H1 (cell line): ENCODE data around the gene NPR1. TPM values are rescaled to one million over a fixed set of nuclear protein-coding genes. Genes with fewer than 3 reads are reported as not detected.
A peak's percentile ranks its signal among the peaks of the same experiment; 100 is the strongest.

Source experiments
- CTCF ChIA-PET: fragments of 300-600 bp; sonication (Branson Sonifier 250); formaldehyde crosslinking; loops from one replicate; lab custom pipeline; 2021; ENCODE audit not compliant: partially characterized antibody; lab: Charles Lee
- POLR2A ChIA-PET: fragments of 300-600 bp; sonication (Branson Sonifier 250); formaldehyde crosslinking; loops from one replicate; lab custom pipeline; 2021; ENCODE audit warnings: inconsistent platforms; ENCODE audit not compliant: partially characterized antibody; lab: Charles Lee
- DNase-seq, 2 experiments: peaks; one replicate each; pipeline versions ENCODE4 v3.0.0 to v3.0.0-alpha.2; 2010 to 2022; ENCODE audit warnings: low spot score in 2 of 2, low read depth in 1 of 2, mixed read lengths in 1 of 2
- FAIRE-seq: peaks from 2 replicates; lab custom pipeline; 2011; peaks lifted over from hg19 to GRCh38; lab: Jason Lieb, UNC
- H2AFZ ChIP-seq: 2 replicates; pipeline ENCODE4 v1.8.1; 2012; ENCODE audit warnings: low read length, inconsistent platforms
- H2AK5ac ChIP-seq: 2 replicates; pipeline ENCODE4 v1.6.1; 2013; ENCODE audit warnings: low read depth, low read length
- H2BK120ac ChIP-seq: replicated peaks from 2 replicates; pipeline ENCODE3; 2013; ENCODE audit warnings: low read depth, low read length, inconsistent platforms
- H2BK12ac ChIP-seq: 2 replicates; pipeline ENCODE4 v1.6.1; 2013; ENCODE audit warnings: low read depth, low read length
- H2BK15ac ChIP-seq: 2 replicates; pipeline ENCODE4 v1.6.1; 2013; ENCODE audit warnings: low read length
- H2BK20ac ChIP-seq: 2 replicates; pipeline ENCODE4 v1.6.1; 2013; ENCODE audit warnings: low read length
- H2BK5ac ChIP-seq: 2 replicates; pipeline ENCODE4 v1.6.1; 2013; ENCODE audit warnings: low read depth, low read length
- H3K14ac ChIP-seq: 2 replicates; pipeline ENCODE4 v1.6.1; 2013; ENCODE audit warnings: inconsistent platforms; ENCODE audit not compliant: insufficient read length
- H3K18ac ChIP-seq: 2 replicates; pipeline ENCODE4 v1.6.1; 2013; ENCODE audit warnings: low read length; ENCODE audit errors: extremely low read depth
- H3K23ac ChIP-seq: 2 replicates; pipeline ENCODE4 v1.6.1; 2013; ENCODE audit warnings: inconsistent platforms; ENCODE audit not compliant: insufficient read length
- H3K23me2 ChIP-seq: 2 replicates; pipeline ENCODE4 v1.6.1; 2013; ENCODE audit warnings: low read depth, low read length
- H3K27ac ChIP-seq: 2 replicates; pipeline ENCODE4 v1.6.1; 2011; ENCODE audit warnings: low read depth, low read length, inconsistent platforms
- H3K27me3 ChIP-seq, 4 experiments: replicated peaks in 1 of 4; 1 replicate in 1 of 4; 2 replicates in 3 of 4; pipeline versions ENCODE4 v1.6.1 to v1.8.1; 2011 to 2013; ENCODE audit warnings: low read length in 3 of 4, mild to moderate bottlenecking in 3 of 4, inconsistent platforms in 2 of 4, mixed read lengths in 2 of 4, moderate library complexity in 1 of 4; ENCODE audit not compliant: control insufficient read depth in 3 of 4, insufficient read depth in 3 of 4; ENCODE audit errors: extremely low read depth in 1 of 4
- H3K36me3 ChIP-seq, 4 experiments: 2 replicates each; pipeline versions ENCODE4 v1.6.1 to v1.8.1; 2011 to 2013; ENCODE audit warnings: mild to moderate bottlenecking in 4 of 4, low read length in 3 of 4, moderate library complexity in 2 of 4, control low read depth in 1 of 4, inconsistent platforms in 1 of 4; ENCODE audit not compliant: insufficient read depth in 4 of 4, control insufficient read depth in 2 of 4
- H3K4ac ChIP-seq: replicated peaks from 2 replicates; pipeline ENCODE3; 2013; ENCODE audit warnings: low read length, low read depth, mixed read lengths, inconsistent platforms; ENCODE audit not compliant: insufficient read length
- H3K4me1 ChIP-seq, 4 experiments: replicated peaks in 1 of 4; 1 replicate in 1 of 4; 2 replicates in 3 of 4; pipeline versions ENCODE4 v1.6.1 to v1.8.1; 2011 to 2013; ENCODE audit warnings: low read length in 3 of 4, inconsistent platforms in 2 of 4, mixed read lengths in 1 of 4; ENCODE audit not compliant: insufficient read depth in 4 of 4, control insufficient read depth in 3 of 4
- H3K4me2 ChIP-seq, 2 experiments: 2 replicates each; pipeline versions ENCODE4 v1.6.1 to v1.8.1; 2011 to 2013; ENCODE audit warnings: low read depth in 2 of 2, low read length in 2 of 2, control low read depth in 1 of 2, inconsistent platforms in 1 of 2, mild to moderate bottlenecking in 1 of 2; ENCODE audit not compliant: insufficient read depth in 1 of 2
- H3K4me3 ChIP-seq, 4 experiments: fragments of 200-600, 300-600 bp in 1 of 4; sonication (generic), shearing (Covaris generic), sonication (Bioruptor Twin) in 1 of 4; 2 replicates each; pipeline versions ENCODE4 v1.5.1 to v1.8.1; 2011 to 2016; ENCODE audit warnings: low read length in 4 of 4, low read depth in 3 of 4, control low read depth in 2 of 4, inconsistent platforms in 2 of 4, mild to moderate bottlenecking in 2 of 4, mixed read lengths in 1 of 4, moderate library complexity in 1 of 4; ENCODE audit not compliant: insufficient read depth in 2 of 4; ENCODE audit errors: extremely low read depth in 1 of 4
- H3K56ac ChIP-seq: replicated peaks from 2 replicates; pipeline ENCODE3; 2013; ENCODE audit warnings: low read depth, mild to moderate bottlenecking, mixed read lengths, low read length, inconsistent platforms; ENCODE audit not compliant: insufficient read length
- H3K79me1 ChIP-seq: 2 replicates; pipeline ENCODE4 v1.6.1; 2013; ENCODE audit warnings: low read depth, low read length, control low read depth
- H3K79me2 ChIP-seq, 2 experiments: 2 replicates each; pipeline versions ENCODE4 v1.6.1 to v1.8.1; 2012 to 2013; ENCODE audit warnings: low read length in 2 of 2, mild to moderate bottlenecking in 2 of 2, inconsistent platforms in 1 of 2; ENCODE audit not compliant: insufficient read depth in 2 of 2, control insufficient read depth in 1 of 2
- H3K9ac ChIP-seq, 4 experiments: replicated peaks in 1 of 4; 1 replicate in 1 of 4; 2 replicates in 3 of 4; pipeline versions ENCODE4 v1.6.1 to v1.8.1; 2011 to 2013; ENCODE audit warnings: low read depth in 3 of 4, low read length in 3 of 4, control low read depth in 2 of 4, mild to moderate bottlenecking in 2 of 4, moderate library complexity in 2 of 4, inconsistent platforms in 1 of 4; ENCODE audit errors: extremely low read depth in 1 of 4
- H3K9me3 ChIP-seq, 2 experiments: 2 replicates each; pipeline versions ENCODE4 v1.6.1 to v1.8.1; 2012 to 2013; ENCODE audit warnings: mild to moderate bottlenecking in 2 of 2, moderate library complexity in 2 of 2, control low read depth in 1 of 2, inconsistent platforms in 1 of 2, low read depth in 1 of 2, low read length in 1 of 2, mixed read lengths in 1 of 2; ENCODE audit not compliant: insufficient read depth in 2 of 2
- H4K20me1 ChIP-seq, 2 experiments: replicated peaks in 1 of 2; 2 replicates each; pipeline versions ENCODE3 to v1.8.1; 2011 to 2013; ENCODE audit warnings: inconsistent platforms in 2 of 2, low read length in 2 of 2, mild to moderate bottlenecking in 1 of 2; ENCODE audit not compliant: insufficient read depth in 2 of 2, control insufficient read depth in 1 of 2
- H4K5ac ChIP-seq: 2 replicates; pipeline ENCODE4 v1.6.1; 2013; ENCODE audit warnings: low read length, low read depth, mixed read lengths, inconsistent platforms; ENCODE audit not compliant: insufficient read length
- H4K8ac ChIP-seq: 2 replicates; pipeline ENCODE4 v1.8.0; 2013; ENCODE audit warnings: mild to moderate bottlenecking, moderate library complexity, low read length, inconsistent platforms; ENCODE audit not compliant: insufficient read depth; ENCODE audit errors: extremely low read depth
- H4K91ac ChIP-seq: replicated peaks from 2 replicates; pipeline ENCODE3; 2013; ENCODE audit warnings: low read length, mixed read lengths, inconsistent platforms; ENCODE audit not compliant: insufficient read length
- CBX5 ChIP-seq: fragments of 300-800, 300-1000 bp; sonication (generic); IDR thresholded peaks from 2 replicates; pipeline ENCODE4 v1.7.1; 2016; ENCODE audit warnings: antibody characterized with exemption, low read length, low read depth
- CEBPB ChIP-seq: IDR thresholded peaks from 2 replicates; pipeline ENCODE4 v1.6.1; 2012; ENCODE audit warnings: low read depth, low read length
- E2F6 ChIP-seq: IDR thresholded peaks from 2 replicates; pipeline ENCODE4 v1.6.1; 2012; ENCODE audit warnings: inconsistent platforms
- EGR1 ChIP-seq: IDR thresholded peaks from 2 replicates; pipeline ENCODE4 v1.6.1; 2011; ENCODE audit warnings: low read depth, low read length, borderline replicate concordance
- GABPA ChIP-seq: IDR thresholded peaks from 2 replicates; pipeline ENCODE4 v1.6.1; 2011; ENCODE audit warnings: mild to moderate bottlenecking, low read length, moderate library complexity, borderline replicate concordance; ENCODE audit not compliant: insufficient read depth
- HDAC6 ChIP-seq: IDR thresholded peaks from one replicate; pipeline ENCODE4 v1.7.1; 2012; ENCODE audit warnings: low read depth, mild to moderate bottlenecking, inconsistent platforms, low read length, moderate library complexity
- PHF8 ChIP-seq: fragments of 200-600 bp; sonication (generic); conservative IDR thresholded peaks from 2 replicates; pipeline ENCODE4 v1.7.1; 2012; ENCODE audit warnings: low read depth, mild to moderate bottlenecking, inconsistent platforms, low read length, moderate library complexity
- POLR2A ChIP-seq, 2 experiments: IDR thresholded peaks; 1 replicate in 1 of 2; 2 replicates in 1 of 2; pipeline ENCODE4 v1.6.1; 2011; ENCODE audit warnings: low read depth in 2 of 2, low read length in 2 of 2, mild to moderate bottlenecking in 2 of 2; ENCODE audit errors: control extremely low read depth in 1 of 2
- RAD21 ChIP-seq, 2 experiments: IDR thresholded peaks in 1 of 2; conservative IDR thresholded peaks in 1 of 2; 2 replicates each; pipeline ENCODE4 v1.6.1; 2011; ENCODE audit warnings: low read depth in 2 of 2, low read length in 2 of 2, improper control_type of control experiment in 1 of 2, inconsistent platforms in 1 of 2, mild to moderate bottlenecking in 1 of 2, moderate library complexity in 1 of 2
- RBBP5 ChIP-seq: IDR thresholded peaks from 2 replicates; pipeline ENCODE4 v1.7.1; 2012; ENCODE audit warnings: low read depth, mild to moderate bottlenecking, inconsistent platforms, low read length, moderate library complexity, borderline replicate concordance
- SRF ChIP-seq: IDR thresholded peaks from 2 replicates; pipeline ENCODE4 v1.6.1; 2011; ENCODE audit warnings: mild to moderate bottlenecking, low read depth, low read length, moderate library complexity
- TAF1 ChIP-seq: IDR thresholded peaks from 2 replicates; pipeline ENCODE4 v1.6.1; 2011; ENCODE audit warnings: mild to moderate bottlenecking, low read depth, low read length
- YY1 ChIP-seq: IDR thresholded peaks from 2 replicates; pipeline ENCODE4 v1.6.1; 2011; ENCODE audit warnings: low read depth, mild to moderate bottlenecking, low read length
- ZNF274 ChIP-seq: IDR thresholded peaks from 2 replicates; pipeline ENCODE4 v1.7.0; 2012; ENCODE audit warnings: low read length, borderline replicate concordance; ENCODE audit errors: extremely low read depth
- WGBS, 2 experiments: shearing (Covaris generic) in 1 of 2; methylation state at CpG; one replicate each; pipeline versions ENCODE4 v1.1.6 to v1.1.7; 2013 to 2015; ENCODE audit warnings: low lambda C conversion rate in 2 of 2, mixed read lengths in 2 of 2, inconsistent platforms in 1 of 2, low coverage in 1 of 2, missing lambda C conversion rate in 1 of 2; ENCODE audit not compliant: insufficient replicate concordance in 2 of 2, insufficient coverage in 1 of 2, insufficient read length in 1 of 2; ENCODE audit errors: extremely low coverage in 1 of 2, missing lambda C conversion rate in 1 of 2; 5-methylcytosine and 5-hydroxymethylcytosine counted together
- polyA plus RNA-seq, 7 experiments: library from polyadenylated mRNA; depleted of rRNA in 3 of 7; stranded (reverse) in 5 of 7; unstranded in 2 of 7; fragments of >200 nt in 5 of 7; fragments of 200-250 nt in 2 of 7; gene quantifications; 1 replicate in 5 of 7; 2 replicates in 1 of 7; 4 replicates in 1 of 7; pipeline versions ENCODE4 v1.2.1 to v1.2.3, GENCODE V29; 2011 to 2013; ENCODE audit warnings: missing spikeins in 2 of 7, mixed read lengths in 2 of 7
- total RNA-seq: library from RNA; stranded (reverse); fragmentation: NEBNext Ultra II Directional; extraction: Animal tissue kit (Norgen Biotek cat#: 25700); gene quantifications from 2 replicates; pipeline ENCODE4 v1.2.1, GENCODE V29; 2021

The NPR1 gene
- total and polyA plus RNA-seq, 2 of the 8 experiments (the other 6 are each of a cell fraction or from before 2014, with no cell fraction given) = 11.7 to 13.2 TPM

- peaks cover 32 to 55% (median 48%) of the 10 kb centered on the region in 4 experiments for H3K36me3 ChIP-seq
- H2BK5ac ChIP-seq = no peak overlapping the region
- H3K79me1 ChIP-seq = no peaks in the 10 kb centered on the region
- no peak overlapping the region for H3K4me3 ChIP-seq
- H3K27ac ChIP-seq = no peak overlapping the region
- no peak overlapping the region for H3K9ac ChIP-seq
- POLR2A ChIA-PET = interaction anchor here (0.8 to 16.2 kb wide), 3 partner anchors 9 to 28 kb away, joined by 4 to 343 read pairs (median 122); partner anchors contain the start of genes ILF2, S100A13 and SNAPIN
- no peaks in the 10 kb centered on the region; the same call in 1 of the 2 replicates for H3K23me2 ChIP-seq
- DNase-seq = no peak
- no peak overlapping the region for H2BK20ac ChIP-seq
- no peak overlapping the region for H2AFZ ChIP-seq
- no peak overlapping the region for H4K8ac ChIP-seq
- H3K9me3 ChIP-seq = no peaks in the 10 kb centered on the region
- H3K56ac ChIP-seq = no peak overlapping the region
- H3K27me3 ChIP-seq = no peaks in the 10 kb centered on the region
- no peak for FAIRE-seq
- no peak overlapping the region for H3K18ac ChIP-seq
- no peak overlapping the region for H4K5ac ChIP-seq
- H2BK15ac ChIP-seq = no peak overlapping the region
- no peak overlapping the region for H2BK120ac ChIP-seq
- H4K91ac ChIP-seq = no peak overlapping the region
- H3K14ac ChIP-seq = no peak overlapping the region
- H3K23ac ChIP-seq = no peak overlapping the region
- H2BK12ac ChIP-seq = no peak overlapping the region
- H4K20me1 ChIP-seq = peaks cover 2 to 4% of the 10 kb centered on the region in 2 experiments
- TF ChIP-seq PHF8 = no peak
- TF ChIP-seq E2F6 = no peak
- TF ChIP-seq RBBP5 = no peak
- TF ChIP-seq POLR2A (IDR thresholded peaks at IDR 0.05; ENCODE audit: control extremely low read depth in 1 of 2, low read depth in 2 of 2, low read length in 2 of 2) = no peak
- TF ChIP-seq EGR1 = no peak
- TF ChIP-seq RAD21 (IDR thresholded peaks at IDR 0.05 in 1 of 2, conservative IDR thresholded peaks at IDR 0.05 in 1 of 2; ENCODE audit: low read depth in 2 of 2, low read length in 2 of 2) = no peak
- no peak for TF ChIP-seq CEBPB
- no peak for TF ChIP-seq GABPA
- no peak for TF ChIP-seq SRF
- TF ChIP-seq YY1 = no peak
- TF ChIP-seq CBX5 = no peak
- no peak for TF ChIP-seq HDAC6
- TF ChIP-seq ZNF274 = no peak
- no peak for TF ChIP-seq TAF1
- WGBS, 2 experiments = 92% methylated on average over 8 of the region's 9 CpGs; no CpG with 5 or more reads in 1 of the 2 experiments
- peaks cover 0 to 5% (median 4%) of the 10 kb centered on the region in 4 experiments; a peak in 5 of 7 replicates for H3K4me1 ChIP-seq
- H3K4ac ChIP-seq = no peak overlapping the region
- H2AK5ac ChIP-seq = no peak overlapping the region
- H3K79me2 ChIP-seq = peaks cover 0 to 44% of the 10 kb centered on the region in 2 experiments; a peak in 3 of 4 replicates
- H3K4me2 ChIP-seq = peak overlapping the region in 1 of 2 experiments; percentile 33; a peak in 1 of 4 replicates
- CTCF ChIA-PET = interaction anchor here (0.7 to 5.4 kb wide), 2 partner anchors 8 to 14 kb away, joined by 5 to 28 read pairs; partner anchors contain the start of genes S100A1 and S100A13
Observed at GRCh38 chr1:153636312-153636711, 42.2 kb upstream of the NPR1 start.
